B cell (primary cell): Measurements from ENCODE around the gene TGM3. TPM values are rescaled to one million over a fixed set of nuclear protein-coding genes. Genes with fewer than 3 reads are reported as not detected.

Experiments used
- ATAC-seq: fragments of 200-7000 bp; cut with Tn5 transposase; one replicate; pipeline ENCODE4 v1.10.0; 2021; ENCODE audit warnings: low read depth, mild to moderate bottlenecking, moderate number of reproducible peaks, moderate library complexity
- CTCF ChIA-PET: fragments of 350-600 bp; sonication (Branson Sonifier 250); formaldehyde crosslinking; loops from one replicate; lab custom pipeline; 2021; ENCODE audit warnings: antibody characterized with exemption, inconsistent platforms; lab: Charles Lee
- POLR2A ChIA-PET: fragments of 350-600 bp; sonication (Branson Sonifier 250); formaldehyde crosslinking; loops from one replicate; lab custom pipeline; 2021; ENCODE audit warnings: antibody characterized with exemption; lab: Charles Lee
- DNase-seq: peaks from one replicate; pipeline ENCODE4 v3.0.0; 2013
- H2AFZ ChIP-seq: 2 replicates; pipeline ENCODE4 v1.6.1; 2012; ENCODE audit warnings: mild to moderate bottlenecking, low read depth, low read length; ENCODE audit not compliant: insufficient read depth, poor library complexity, severe bottlenecking
- H3K27ac ChIP-seq, 2 donors: 1 replicate in 1 of 2; 2 replicates in 1 of 2; pipeline ENCODE4 v1.5.1; 2012 to 2013; ENCODE audit warnings: low read length in 2 of 2, mild to moderate bottlenecking in 2 of 2, moderate library complexity in 1 of 2
- H3K27me3 ChIP-seq, 4 experiments: fragments of 200-600 bp in 1 of 4; sonication (generic) in 1 of 4; replicated peaks in 1 of 4; 1 replicate in 2 of 4; 2 replicates in 2 of 4; pipeline versions ENCODE4 v1.6.1 to v1.7.0; 2013 to 2016; ENCODE audit warnings: low read length in 3 of 4, mild to moderate bottlenecking in 2 of 4, mixed read lengths in 1 of 4, moderate library complexity in 1 of 4; ENCODE audit not compliant: insufficient read depth in 4 of 4, control insufficient read depth in 3 of 4; ENCODE audit errors: control extremely low read depth in 1 of 4
- H3K36me3 ChIP-seq, 2 experiments: replicated peaks in 1 of 2; 1 replicate in 1 of 2; 2 replicates in 1 of 2; pipeline versions ENCODE4 v1.6.1 to v1.7.1; 2013; ENCODE audit warnings: low read length in 1 of 2; ENCODE audit not compliant: insufficient read depth in 2 of 2, control insufficient read depth in 1 of 2; ENCODE audit errors: control extremely low read depth in 1 of 2, extremely low read depth in 1 of 2
- H3K4me1 ChIP-seq, 2 donors: fragments of 200-600 bp in 1 of 2; sonication (generic) in 1 of 2; 1 replicate in 1 of 2; 2 replicates in 1 of 2; pipeline versions ENCODE4 v1.5.1 to v1.6.1; 2013 to 2017; ENCODE audit warnings: low read length in 2 of 2; ENCODE audit not compliant: control insufficient read depth in 2 of 2, insufficient read depth in 2 of 2
- H3K4me2 ChIP-seq: replicated peaks from 2 replicates; pipeline ENCODE3; 2012; ENCODE audit warnings: mild to moderate bottlenecking, low read depth, low read length; ENCODE audit not compliant: poor library complexity, severe bottlenecking
- H3K4me3 ChIP-seq, 5 experiments: fragments of 200-600 bp in 1 of 5; sonication (generic) in 1 of 5; 1 replicate in 3 of 5; 2 replicates in 2 of 5; pipeline versions ENCODE4 v1.5.1 to v1.7.0; 2011 to 2016; ENCODE audit warnings: low read length in 4 of 5, mild to moderate bottlenecking in 4 of 5, low read depth in 2 of 5, control low read depth in 1 of 5, moderate library complexity in 1 of 5; ENCODE audit not compliant: insufficient read depth in 1 of 5; ENCODE audit errors: control extremely low read depth in 1 of 5, extremely low read depth in 1 of 5
- H3K79me2 ChIP-seq: fragments of 200-600 bp; sonication (generic); one replicate; pipeline ENCODE4 v1.6.0; 2016; ENCODE audit warnings: low read length; ENCODE audit not compliant: control insufficient read depth, insufficient read depth
- H3K9ac ChIP-seq: fragments of 200-600 bp; sonication (generic); 2 replicates; pipeline ENCODE4 v1.6.1; 2017; ENCODE audit warnings: mild to moderate bottlenecking, low read length, moderate library complexity
- H3K9me3 ChIP-seq, 3 donors: one replicate each; pipeline versions ENCODE4 v1.6.1 to v1.7.1; 2013; ENCODE audit warnings: low read length in 2 of 3; ENCODE audit not compliant: control insufficient read depth in 2 of 3, insufficient read depth in 1 of 3; ENCODE audit errors: control extremely low read depth in 1 of 3
- H4K20me1 ChIP-seq: 2 replicates; pipeline ENCODE4 v1.6.0; 2012; ENCODE audit warnings: mild to moderate bottlenecking, low read length; ENCODE audit not compliant: insufficient read depth, control insufficient read depth, poor library complexity, severe bottlenecking
- H3K27ac Mint-ChIP-seq: one replicate; pipeline ENCODE4 v1.8.0; 2021; ENCODE audit warnings: mixed read lengths
- H3K27me3 Mint-ChIP-seq: one replicate; pipeline ENCODE4 v1.8.0; 2021; ENCODE audit warnings: mixed read lengths
- H3K4me1 Mint-ChIP-seq: one replicate; pipeline ENCODE4 v1.8.0; 2021; ENCODE audit warnings: mixed read lengths
- H3K4me3 Mint-ChIP-seq: one replicate; pipeline ENCODE4 v1.8.0; 2021; ENCODE audit warnings: mixed read lengths
- H3K9me3 Mint-ChIP-seq: one replicate; pipeline ENCODE4 v1.8.0; 2022; ENCODE audit warnings: mixed read lengths; ENCODE audit not compliant: insufficient read depth
- CTCF ChIP-seq: fragments of 200-600 bp; IDR thresholded peaks from one replicate; pipeline ENCODE4 v1.8.0; 2022; ENCODE audit warnings: antibody characterized with exemption, mild to moderate bottlenecking
- EZH2 ChIP-seq: IDR thresholded peaks from 2 replicates; pipeline ENCODE4 v1.6.1; 2012; ENCODE audit warnings: borderline replicate concordance, low read depth, mild to moderate bottlenecking, moderate library complexity, low read length; ENCODE audit not compliant: insufficient read depth, poor library complexity, severe bottlenecking
- WGBS: methylation state at CpG from one replicate; pipeline ENCODE4 v1.1.5; 2013; ENCODE audit warnings: missing lambda C conversion rate; ENCODE audit not compliant: insufficient coverage; 5-methylcytosine and 5-hydroxymethylcytosine counted together
- intact Hi-C: fragments of 100-400 bp; cut with micrococcal nuclease; formaldehyde crosslinking; loops from one replicate; pipeline ENCODE4 v1.10.0; 2022
- polyA plus RNA-seq: library from polyadenylated mRNA; depleted of rRNA; stranded (reverse); fragments of >200 nt; gene quantifications from 2 replicates; pipeline ENCODE4 v1.2.3, GENCODE V29; 2012
- total RNA-seq, 2 donors: library from RNA; stranded (reverse); fragments of 120-200 nt in 1 of 2; gene quantifications; 1 replicate in 1 of 2; 2 replicates in 1 of 2; pipeline versions ENCODE4 v1.2.3 to v1.2.4, GENCODE V29; 2013 to 2022

The TGM3 gene
- total and polyA plus RNA-seq, 2 donors (not counting 1 experiment from before 2014, with no cell fraction given) = not detected

GRCh38 chr20:2387580-2387979 lies 91.8 kb downstream of the TGM3 start:
- Mint-ChIP-seq H3K27ac (no peak overlapping the region), H3K27me3 (peaks cover 14% of the 10 kb centered on the region), H3K9me3 (peaks cover 5% of the 10 kb centered on the region), H3K4me3 (no peak overlapping the region), H3K4me1 (peaks cover 21% of the 10 kb centered on the region)
- Histone ChIP-seq H2AFZ (no peak overlapping the region), H3K4me2 (no peak overlapping the region), H3K4me3 (no peak overlapping the region), H3K4me1 (peaks cover 15 to 16% of the 10 kb centered on the region in 2 donors), H3K27ac (no peak overlapping the region), H3K27me3 (no peaks in the 10 kb centered on the region), H3K79me2 (no peaks in the 10 kb centered on the region), H3K9me3 (peaks cover 2 to 19% (median 7%) of the 10 kb centered on the region in 3 donors), H3K36me3 (no peaks in the 10 kb centered on the region), H4K20me1 (no peaks in the 10 kb centered on the region), H3K9ac (no peak overlapping the region)
- DNase-seq = no peak
- TF ChIP-seq CTCF (no peak), EZH2 (no peak)
- ChIA-PET CTCF (interaction anchor here (1.0 to 1.2 kb wide), 2 partner anchors 65 to 180 kb away, joined by 3 to 8 read pairs; no protein-coding TSS in a partner anchor), POLR2A (no interaction called here)
- WGBS = 94% methylated on average over 2 of the region's 4 CpGs
- no peak for ATAC-seq
- intact Hi-C loops = no loop called here

Other genes with a start within 250 kb of the TGM3 start
- gene STK35, start 194.2 kb upstream of the TGM3 start, total RNA-seq = 23.9 and 26.2 TPM in 2 replicates
- gene STK35, start 194.2 kb upstream of the TGM3 start, polyA plus RNA-seq = 12.8 and 14.6 TPM in 2 replicates
- gene TGM6, start 84.9 kb downstream of the TGM3 start, total RNA-seq = not detected in 2 replicates
- not detected in 2 replicates for gene TGM6, start 84.9 kb downstream of the TGM3 start, polyA plus RNA-seq
- 117 and 123 TPM in 2 replicates for gene SNRPB, start 174.8 kb downstream of the TGM3 start, total RNA-seq
- gene SNRPB, start 174.8 kb downstream of the TGM3 start, polyA plus RNA-seq = 151 and 181 TPM in 2 replicates
- 19.8 and 23.4 TPM in 2 replicates for gene ZNF343, start 212.9 kb downstream of the TGM3 start, total RNA-seq
- gene ZNF343, start 212.9 kb downstream of the TGM3 start, polyA plus RNA-seq = 11.6 and 12.3 TPM in 2 replicates
- gene TMC2, start 240.6 kb downstream of the TGM3 start, total RNA-seq = not detected in 2 replicates
- not detected in 2 replicates for gene TMC2, start 240.6 kb downstream of the TGM3 start, polyA plus RNA-seq